Prostate gland (tissue), 2 donors: ENCODE measurements around the gene CRTC1. TPM values are rescaled to one million over a fixed set of nuclear protein-coding genes. Genes with fewer than 3 reads are reported as not detected.

Experiments
- DNase-seq: peaks from one replicate; pipeline ENCODE4 v3.0.0-alpha.2; 2019; ENCODE audit warnings: low spot score
- H3K27ac ChIP-seq, 2 donors: fragments of 200-600 bp; sonication (generic); 2 replicates each; pipeline ENCODE4 v1.5.1; 2017 to 2019
- H3K27me3 ChIP-seq: fragments of 200-600 bp; sonication (generic); replicated peaks from 2 replicates; pipeline ENCODE4 v1.5.1; 2019; ENCODE audit not compliant: insufficient read depth
- H3K36me3 ChIP-seq, 2 donors: fragments of 200-600 bp; sonication (generic); 1 replicate in 1 of 2; 2 replicates in 1 of 2; pipeline versions ENCODE4 v1.5.1 to v1.8.1; 2017 to 2019
- H3K4me1 ChIP-seq: fragments of 200-600 bp; sonication (generic); replicated peaks from 2 replicates; pipeline ENCODE4 v1.5.1; 2019
- H3K4me3 ChIP-seq, 2 donors: fragments of 200-600 bp; sonication (generic); 2 replicates each; pipeline ENCODE4 v1.5.1; 2017 to 2019
- H3K9me3 ChIP-seq: fragments of 200-600 bp; sonication (generic); 2 replicates; pipeline ENCODE4 v1.5.1; 2017
- CTCF ChIP-seq, 4 experiments: fragments of 200-600 bp in 2 of 4; fragments of 450-650 bp in 2 of 4; sonication (generic) in 2 of 4; IDR thresholded peaks; 1 replicate in 3 of 4; 2 replicates in 1 of 4; pipeline ENCODE4 v1.5.1; 2016 to 2019; ENCODE audit warnings: antibody characterized with exemption in 4 of 4, mild to moderate bottlenecking in 2 of 4, moderate library complexity in 2 of 4
- POLR2A ChIP-seq: fragments of 450-650 bp; IDR thresholded peaks from one replicate; pipeline ENCODE4 v1.6.1; 2016; ENCODE audit warnings: antibody characterized with exemption, mild to moderate bottlenecking
- POLR2AphosphoS5 ChIP-seq: sonication (generic); formaldehyde crosslinking; IDR thresholded peaks from one replicate; pipeline ENCODE4 v1.6.1; 2017; ENCODE audit warnings: antibody characterized with exemption
- WGBS: methylation state at CpG from one replicate; pipeline ENCODE4 v1.1.5; 2018; 5-methylcytosine and 5-hydroxymethylcytosine counted together
- intact Hi-C: fragments of 100-400 bp; cut with DNase I; formaldehyde crosslinking; loops from one replicate; pipeline ENCODE4 v1.14.2; 2022
- total RNA-seq, 2 donors: library from RNA; depleted of rRNA; stranded (reverse); fragments of >200 nt; gene quantifications; one replicate each; pipeline ENCODE4 v1.1.0, GENCODE V29; 2016

CRTC1 gene
- total RNA-seq, 2 donors from 2014 or later, result 6.7 to 24.4 TPM

GRCh38 chr19:18790566-18791314 is 107.3 kb downstream of the CRTC1 start, which contains the start of gene COMP:
Gene COMP, minus strand, starts transcription at chr19:18791305. Its CDS starts 36 bp downstream, at chr19:18791269.
- TF ChIP-seq POLR2A, result no peak
- TF ChIP-seq CTCF (IDR thresholded peaks at IDR 0.05), result no peak
- TF ChIP-seq POLR2AphosphoS5, result no peak
- 5% methylated on average over 61 of the region's 61 CpGs for WGBS
- Histone ChIP-seq H3K9me3 (no peaks in the 10 kb centered on the region), H3K27ac (no peak within 1 kb of the TSS), H3K36me3 (no peaks in the 10 kb centered on the region), H3K4me3 (peak within 1 kb of the TSS; percentile 5 to 8), H3K4me1 (no peaks in the 10 kb centered on the region), H3K27me3 (peaks cover 32% of the 10 kb centered on the region)
- DNase-seq, result no peak
- intact Hi-C loops, result no loop called here

- Histone ChIP-seq H3K4me3 (no peak overlapping the region), H3K9me3 (no peaks in the 10 kb centered on the region), H3K27me3 (peaks cover 32% of the 10 kb centered on the region), H3K4me1 (no peaks in the 10 kb centered on the region), H3K27ac (no peak overlapping the region), H3K36me3 (no peaks in the 10 kb centered on the region)
- TF ChIP-seq POLR2AphosphoS5 (no peak), CTCF (IDR thresholded peaks at IDR 0.05) (no peak), POLR2A (no peak)
- intact Hi-C loops, result no loop called here
- WGBS, result 24% methylated on average over 21 of the region's 21 CpGs
- DNase-seq, result no peak
Observed at GRCh38 chr19:18791315-18791678, 107.8 kb downstream of the CRTC1 start.

DNA sequence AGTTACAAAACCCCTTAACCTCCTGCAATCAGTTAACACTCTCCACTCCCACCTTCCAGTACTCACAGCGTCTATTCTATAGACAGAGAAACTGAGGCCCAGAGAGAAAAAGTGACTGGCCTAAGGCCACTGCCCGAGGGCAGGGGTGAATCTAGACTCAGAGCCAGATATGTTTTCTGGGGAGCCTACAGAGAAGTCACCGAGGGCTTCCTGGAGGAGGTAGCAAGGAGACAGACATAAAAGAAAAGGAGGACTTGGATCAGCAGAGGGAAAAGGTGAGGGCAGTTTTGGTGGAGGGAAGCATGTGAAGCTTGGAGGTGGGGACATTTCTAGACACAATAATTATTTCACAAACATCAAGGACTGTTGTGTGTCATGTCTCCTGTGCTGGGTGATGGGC is 109.2 kb downstream of the CRTC1 start:
- TF ChIP-seq POLR2AphosphoS5 (no peak), CTCF (IDR thresholded peaks at IDR 0.05) (no peak), POLR2A (no peak)
- H3K27me3 ChIP-seq, result peaks cover 26% of the 10 kb centered on the region
- H3K27ac ChIP-seq, result no peak overlapping the region
- intact Hi-C loops, result no loop called here
- no peaks in the 10 kb centered on the region for H3K4me1 ChIP-seq
- H3K4me3 ChIP-seq, result no peak overlapping the region
- 89% methylated on average over 3 of the region's 3 CpGs for WGBS
- no peak for DNase-seq
- H3K9me3 ChIP-seq, result no peaks in the 10 kb centered on the region
- no peaks in the 10 kb centered on the region for H3K36me3 ChIP-seq

GRCh38 chr19:18793144-18794028 is 109.9 kb downstream of the CRTC1 start:
- intact Hi-C loops, result no loop called here
- Histone ChIP-seq H3K4me1 (no peaks in the 10 kb centered on the region), H3K4me3 (no peak overlapping the region), H3K27me3 (peaks cover 20% of the 10 kb centered on the region), H3K9me3 (no peaks in the 10 kb centered on the region), H3K36me3 (no peaks in the 10 kb centered on the region), H3K27ac (no peak overlapping the region)
- WGBS, result 80% methylated on average over 13 of the region's 13 CpGs
- TF ChIP-seq CTCF (IDR thresholded peaks at IDR 0.05) (no peak), POLR2A (no peak), POLR2AphosphoS5 (no peak)
- DNase-seq, result no peak
